ENCODE data around the gene MAPK11.

Gene MAPK11

GRCh38 chr22:50224071-50224470 is 46.1 kb downstream of the MAPK11 start:
- DNase-seq (ENCODE audit: low read depth in 2 of 2): no peak

- DNase-seq (ENCODE audit: low read depth in 2 of 2): no peak
These were observed 47.7 kb downstream of the MAPK11 start for GRCh38 chr22:50222508-50222907.

GRCh38 chr22:50221410-50222300 is 48.5 kb downstream of the MAPK11 start:
- DNase-seq (ENCODE audit: low read depth in 2 of 2): no peak

GRCh38 chr22:50220603-50221409 is 49.4 kb downstream of the MAPK11 start:
- DNase-seq (ENCODE audit: low read depth in 2 of 2): no peak

GRCh38 chr22:50219800-50220602 is 50.2 kb downstream of the MAPK11 start:
- no peak for DNase-seq (ENCODE audit: low read depth in 2 of 2)

GRCh38 chr22:50218996-50219727 is 51.0 kb downstream of the MAPK11 start:
- no peak for DNase-seq (ENCODE audit: low read depth in 2 of 2)

GRCh38 chr22:50218153-50218995 is 51.8 kb downstream of the MAPK11 start:
- DNase-seq (ENCODE audit: low read depth in 2 of 2): no peak

- DNase-seq (ENCODE audit: low read depth in 2 of 2): no peak
These were observed 52.5 kb downstream of the MAPK11 start for GRCh38 chr22:50217543-50218152.

- DNase-seq (ENCODE audit: low read depth in 2 of 2): no peak
These were observed 53.3 kb downstream of the MAPK11 start for GRCh38 chr22:50216684-50217520.

- no peak for DNase-seq (ENCODE audit: low read depth in 2 of 2)
These were observed 54.0 kb downstream of the MAPK11 start for GRCh38 chr22:50216055-50216683.

GRCh38 chr22:50215297-50216054 is 54.7 kb downstream of the MAPK11 start:
- DNase-seq (ENCODE audit: low read depth in 2 of 2): no peak
